Measurements from ENCODE around the gene PARD3B. TPM values are rescaled to one million over a fixed set of nuclear protein-coding genes. Genes with fewer than 3 reads are reported as not detected.

PARD3B gene
- total and polyA plus RNA-seq, 10 of the 15 experiments (the other 5 are each of a cell fraction or from before 2014, with no cell fraction given): 0.01 to 0.54 (median 0.07) TPM; not detected in 7

- TF ChIP-seq RB1 (IDR thresholded peaks at IDR 0.05; ENCODE audit: borderline replicate concordance) (no peak), PKNOX1 (IDR thresholded peaks at IDR 0.05) (no peak), BACH1 (IDR thresholded peaks at IDR 0.05; ENCODE audit: borderline replicate concordance) (no peak)
These were observed 353.8 kb downstream of the PARD3B start (continued) for GRCh38 chr2:204898928-204899640.

GRCh38 chr2:204899983-204900382 lies 354.7 kb downstream of the PARD3B start:
- ATAC-seq (peak; percentile 60), FAIRE-seq (no peak), DNase-seq (ENCODE audit: low read depth, low spot score) (no peak)
- Histone ChIP-seq H4K20me1 (ENCODE audit: control insufficient read depth, insufficient read depth) (no peaks in the 10 kb centered on the region), H3K9me3 (replicated peaks; ENCODE audit: control insufficient read depth, insufficient read depth, low read length) (no peaks in the 10 kb centered on the region), H3K4me1 (ENCODE audit: control insufficient read depth, insufficient read depth, low read length) (no peaks in the 10 kb centered on the region), H3K4me2 (ENCODE audit: control insufficient read depth, insufficient read depth) (no peak overlapping the region), H2AFZ (ENCODE audit: control insufficient read depth, low read depth, low read length) (no peak overlapping the region), H3K36me3 (ENCODE audit: control insufficient read depth in 2 of 2, insufficient read depth in 2 of 2, low read length in 1 of 2) (no peaks in the 10 kb centered on the region), H3K4me3 (no peak overlapping the region), H3K79me2 (ENCODE audit: control insufficient read depth, insufficient read depth, low read length) (no peaks in the 10 kb centered on the region), H3K27ac (ENCODE audit: control insufficient read depth, insufficient read depth) (no peak overlapping the region), H3K9ac (ENCODE audit: control insufficient read depth, insufficient read depth, low read length) (no peak overlapping the region), H3K27me3 (replicated peaks in 1 of 2; ENCODE audit: control insufficient read depth in 2 of 2, insufficient read depth in 2 of 2, low read length in 1 of 2) (no peaks in the 10 kb centered on the region)
- TF ChIP-seq ATF3 (IDR thresholded peaks at IDR 0.05; ENCODE audit: borderline replicate concordance, extremely low read depth, low read depth, low read length): no peak
- TF ChIP-seq TCF7 (IDR thresholded peaks at IDR 0.05; ENCODE audit: borderline replicate concordance): no peak
- TF ChIP-seq PRDM15 (CRISPR knock-in tag; IDR thresholded peaks at IDR 0.05): no peak
- no peak for TF ChIP-seq RAD21 (IDR thresholded peaks at IDR 0.05; ENCODE audit: insufficient read depth, low read depth, low read length)
- TF ChIP-seq FOXK2 (IDR thresholded peaks at IDR 0.05): no peak
- TF ChIP-seq BMI1 (IDR thresholded peaks at IDR 0.05; ENCODE audit: borderline replicate concordance): no peak
- no peak for TF ChIP-seq MTA3 (IDR thresholded peaks at IDR 0.05; ENCODE audit: borderline replicate concordance, low read length)
- no TSS peak for BruUV-seq (replicated peaks)
- 3% methylated on average over 2 of the region's 2 CpGs for WGBS (ENCODE audit: insufficient coverage, insufficient replicate concordance, low lambda C conversion rate, missing lambda C conversion rate)
- RAD21 ChIA-PET (ENCODE audit: unreplicated experiment): no interaction called here
- SMC1A ChIA-PET (ENCODE audit: uncharacterized antibody, unreplicated experiment): no interaction called here
- POLR2A ChIA-PET: no interaction called here
- CTCF ChIA-PET: no interaction called here
- in situ Hi-C loops (cut with MboI): no loop called here
- intact Hi-C loops (cut with micrococcal nuclease; ENCODE audit: unreplicated experiment): no loop called here
